Activated T-cell treated with anti-CD3 and anti-CD28 coated beads, Interleukin-2, amount 50 U/mL, for 72 hours (primary cell): Measurements from ENCODE around the gene THSD4. TPM values are rescaled to one million over a fixed set of nuclear protein-coding genes. Genes with fewer than 3 reads are reported as not detected.

Source experiments
- ATAC-seq, 2 donors: fragments of 150-1000 bp; cut with Tn5 transposase; replicated peaks in 1 of 2; 2 replicates each; pipeline ENCODE4 v1.10.0; 2021; ENCODE audit warnings: moderate library complexity in 2 of 2, mild to moderate bottlenecking in 1 of 2
- DNase-seq, 2 donors: peaks; one replicate each; pipeline ENCODE4 v3.0.0; 2021 to 2022; ENCODE audit warnings: mixed read lengths in 1 of 2
- H3K27ac Mint-ChIP-seq: one replicate; pipeline ENCODE4 v1.8.0; 2022; ENCODE audit warnings: mild to moderate bottlenecking, moderate library complexity, mixed read lengths
- H3K27me3 Mint-ChIP-seq: one replicate; pipeline ENCODE4 v1.8.0; 2022; ENCODE audit warnings: low read depth, mixed read lengths
- H3K36me3 Mint-ChIP-seq, 2 donors: one replicate each; pipeline ENCODE4 v1.8.0; 2022; ENCODE audit warnings: mixed read lengths in 2 of 2, mild to moderate bottlenecking in 1 of 2; ENCODE audit not compliant: insufficient read depth in 2 of 2
- H3K4me1 Mint-ChIP-seq: one replicate; pipeline ENCODE4 v1.8.0; 2022; ENCODE audit warnings: low read depth, mixed read lengths
- H3K4me3 Mint-ChIP-seq, 2 donors: one replicate each; pipeline ENCODE4 v1.8.0; 2022; ENCODE audit warnings: mild to moderate bottlenecking in 2 of 2, mixed read lengths in 2 of 2, moderate library complexity in 2 of 2
- H3K9me3 Mint-ChIP-seq, 2 donors: one replicate each; pipeline ENCODE4 v1.8.0; 2022; ENCODE audit warnings: mixed read lengths in 2 of 2
- total RNA-seq, 2 donors: library from RNA; stranded (reverse); gene quantifications; one replicate each; pipeline ENCODE4 v1.2.3, GENCODE V29; 2022

Gene THSD4
- total RNA-seq, 2 donors from 2014 or later: not detected

DNA sequence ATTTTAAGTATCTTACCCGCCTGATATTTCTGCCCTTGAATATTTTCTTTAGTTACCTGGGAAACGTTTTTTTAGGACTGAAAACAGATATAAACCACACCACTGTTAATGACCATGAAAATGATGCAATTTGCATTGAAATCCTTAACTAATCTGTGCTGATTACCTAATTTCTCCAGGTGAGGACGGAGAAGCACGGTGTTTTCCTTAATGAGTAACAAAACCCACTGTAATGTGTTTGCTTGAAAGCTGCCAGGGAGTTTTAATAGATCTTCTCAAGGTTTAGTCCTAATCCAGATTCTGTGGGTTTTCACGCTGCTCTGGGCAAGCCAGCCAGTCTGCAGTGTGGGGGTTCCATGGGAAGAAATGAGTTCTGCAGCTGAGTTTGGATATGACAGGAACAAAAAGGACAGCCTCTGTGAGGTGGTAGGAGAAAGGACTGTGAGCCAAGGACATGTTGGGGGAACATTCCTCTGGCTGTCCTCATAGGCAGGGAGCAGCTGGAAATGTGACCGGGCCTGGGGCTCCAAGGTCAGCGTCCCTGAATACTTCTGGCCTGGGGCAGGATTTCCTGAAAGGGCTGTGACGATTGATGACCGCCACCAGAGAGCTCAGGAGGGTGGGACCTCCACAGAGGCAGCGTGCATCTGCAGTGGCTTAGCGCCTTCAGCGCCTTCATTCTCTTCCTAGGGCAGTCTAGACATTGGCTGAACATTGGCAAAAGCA, 18.6 kb downstream of the THSD4 start:
- Mint-ChIP-seq H3K36me3 (no peaks in the 10 kb centered on the region), H3K9me3 (no peaks in the 10 kb centered on the region), H3K27ac (no peak overlapping the region), H3K27me3 (peaks cover 6% of the 10 kb centered on the region), H3K4me3 (no peak overlapping the region), H3K4me1 (no peaks in the 10 kb centered on the region)
- ATAC-seq: no peak
- no peak for DNase-seq

DNA sequence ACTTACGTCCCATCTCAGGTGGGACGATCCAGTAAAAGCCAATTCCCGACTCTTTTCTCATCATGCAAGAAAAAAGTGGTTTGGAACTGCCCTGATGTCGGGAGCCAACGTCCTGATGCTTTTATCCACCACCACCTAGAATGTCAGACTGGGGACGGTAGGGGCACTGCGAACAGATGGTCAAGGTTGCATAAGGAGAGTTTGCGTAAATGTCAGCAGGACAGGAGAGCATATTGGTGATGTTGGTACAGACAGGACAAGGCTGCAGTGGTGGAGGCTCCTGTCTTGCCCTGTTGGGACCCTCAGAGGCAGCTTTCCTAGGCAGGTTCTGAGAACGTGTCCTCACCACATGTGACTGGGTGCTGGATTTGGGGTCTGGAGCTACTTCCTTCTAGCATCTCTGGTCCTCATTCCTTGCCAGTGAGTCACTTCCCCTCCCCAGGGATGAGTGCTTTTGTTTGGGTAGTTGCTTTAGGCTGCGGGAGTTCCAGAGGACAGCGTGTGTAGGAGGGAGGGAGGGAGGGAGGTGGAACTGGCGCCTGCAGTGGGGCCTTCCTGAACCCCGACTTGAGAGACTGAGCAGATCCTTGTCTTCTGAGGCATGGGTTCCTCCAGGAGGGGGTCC, 21.0 kb downstream of the THSD4 start:
- Mint-ChIP-seq H3K27ac (no peak overlapping the region), H3K4me3 (no peak overlapping the region), H3K27me3 (peaks cover 13% of the 10 kb centered on the region), H3K36me3 (no peaks in the 10 kb centered on the region), H3K9me3 (no peaks in the 10 kb centered on the region), H3K4me1 (no peaks in the 10 kb centered on the region)
- DNase-seq (no peak), ATAC-seq (no peak)

DNA sequence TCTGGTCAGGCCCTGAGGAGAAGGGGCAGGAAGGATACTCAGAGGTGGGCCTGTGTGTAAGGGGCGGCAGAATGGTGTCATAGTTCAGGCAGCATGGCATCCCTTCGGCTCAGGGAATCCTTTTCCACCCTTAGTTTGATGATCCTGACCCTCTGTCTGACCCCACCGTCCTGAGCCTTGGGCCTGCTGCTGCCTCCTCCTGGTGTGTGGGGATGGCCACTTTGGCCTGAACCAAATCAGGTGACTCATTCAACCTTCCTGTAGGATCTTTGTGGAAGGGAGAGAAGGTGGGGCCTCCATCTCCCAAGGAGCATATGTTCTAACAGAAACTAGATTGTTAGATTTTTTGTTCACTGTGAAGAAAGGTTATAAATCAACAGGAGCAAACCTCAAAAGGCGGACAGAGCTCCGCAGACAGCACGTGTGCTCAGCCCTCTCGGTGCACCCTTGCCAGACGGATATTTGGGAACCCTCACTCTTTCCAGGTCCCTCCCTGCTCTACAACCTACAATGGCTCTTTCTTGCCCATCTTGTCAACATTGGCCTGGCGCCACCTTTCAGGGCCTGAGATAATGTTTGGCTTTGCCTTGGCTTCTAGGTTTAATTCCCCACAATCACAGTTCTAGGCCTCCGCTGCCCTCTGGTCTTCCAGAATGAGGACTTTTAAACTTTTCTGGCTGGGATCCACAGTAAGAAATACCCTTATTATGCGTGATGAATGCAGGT, 21.7 kb downstream of the THSD4 start:
- H3K27ac Mint-ChIP-seq: no peak overlapping the region
- no peak for ATAC-seq

DNA sequence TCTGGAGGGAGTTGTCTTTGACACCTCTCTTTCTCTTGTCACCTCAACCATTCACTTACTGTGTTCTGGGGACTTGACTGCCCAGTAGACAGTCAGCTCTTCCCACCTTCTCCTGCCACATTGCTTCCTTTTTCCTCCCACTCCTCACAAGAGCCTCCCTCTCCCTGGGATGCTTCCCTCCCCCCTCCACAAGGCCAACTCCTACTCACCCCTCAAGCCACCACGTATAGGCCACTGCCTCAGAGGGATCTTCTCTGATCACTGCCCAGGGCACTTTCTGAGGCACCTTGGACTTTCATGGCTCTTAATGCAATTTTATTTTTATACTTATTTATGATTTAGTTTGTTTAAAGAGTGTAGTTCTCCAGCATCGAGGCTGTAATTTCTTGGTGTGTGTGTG, 23.2 kb downstream of the THSD4 start:
- no peak for DNase-seq
- Mint-ChIP-seq H3K9me3 (no peaks in the 10 kb centered on the region), H3K36me3 (no peaks in the 10 kb centered on the region), H3K4me3 (no peak overlapping the region), H3K27me3 (peaks cover 13% of the 10 kb centered on the region), H3K4me1 (no peaks in the 10 kb centered on the region), H3K27ac (no peak overlapping the region)
- ATAC-seq: no peak

More for the DNA sequence above, 21.7 kb downstream of the THSD4 start:
- Mint-ChIP-seq H3K36me3 (no peaks in the 10 kb centered on the region), H3K4me3 (no peak overlapping the region), H3K27me3 (peaks cover 13% of the 10 kb centered on the region), H3K9me3 (no peaks in the 10 kb centered on the region), H3K4me1 (no peaks in the 10 kb centered on the region)
- DNase-seq: no peak

DNA sequence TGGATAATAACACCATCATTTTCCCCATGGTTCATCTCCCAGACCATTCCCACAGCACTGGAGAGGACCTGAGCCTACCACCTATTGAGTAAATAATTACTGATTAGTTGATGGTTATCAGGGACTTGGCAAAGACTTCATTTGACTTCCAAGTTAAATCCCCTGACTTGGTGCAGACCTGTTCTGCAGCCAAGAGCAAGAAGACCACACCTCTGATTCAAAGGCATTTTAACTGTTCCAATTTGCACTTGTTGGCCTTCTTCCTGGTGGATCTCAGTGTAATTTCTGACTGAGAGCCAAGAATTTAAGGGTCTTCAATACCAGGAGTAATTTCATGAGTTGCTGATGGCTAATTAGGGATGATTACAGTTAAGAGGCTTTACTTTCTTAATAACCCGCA, 24.0 kb downstream of the THSD4 start:
- DNase-seq: no peak
- Mint-ChIP-seq H3K4me1 (no peaks in the 10 kb centered on the region), H3K4me3 (no peak overlapping the region), H3K9me3 (no peaks in the 10 kb centered on the region), H3K27me3 (peaks cover 12% of the 10 kb centered on the region), H3K27ac (no peak overlapping the region), H3K36me3 (no peaks in the 10 kb centered on the region)
- ATAC-seq: no peak

DNA sequence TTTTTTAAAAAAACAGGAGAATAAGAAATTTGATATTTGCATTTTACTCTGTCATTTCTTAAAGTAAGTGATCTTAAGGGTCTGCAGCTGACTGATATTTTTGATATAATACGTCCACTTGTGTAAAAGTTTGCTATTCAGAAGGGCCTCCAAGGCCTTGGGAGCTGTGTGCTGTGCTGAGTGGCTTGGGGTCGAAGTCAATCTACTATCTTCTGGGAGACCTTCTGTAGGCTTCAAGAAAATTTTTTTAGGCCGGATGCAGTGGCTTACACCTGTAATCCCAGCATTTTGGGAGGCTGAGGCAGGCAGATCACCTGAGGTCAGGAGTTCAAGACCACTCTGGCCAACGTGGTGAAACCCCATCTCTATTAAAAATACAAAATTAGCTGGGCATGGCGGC, 26.3 kb downstream of the THSD4 start:
- no peak overlapping the region for H3K27ac Mint-ChIP-seq
- no peaks in the 10 kb centered on the region for H3K36me3 Mint-ChIP-seq
- H3K9me3 Mint-ChIP-seq: no peaks in the 10 kb centered on the region
- peaks cover 24% of the 10 kb centered on the region for H3K27me3 Mint-ChIP-seq
- no peak overlapping the region for H3K4me3 Mint-ChIP-seq
- ATAC-seq (no peak), DNase-seq (no peak)
- H3K4me1 Mint-ChIP-seq: no peaks in the 10 kb centered on the region

DNA sequence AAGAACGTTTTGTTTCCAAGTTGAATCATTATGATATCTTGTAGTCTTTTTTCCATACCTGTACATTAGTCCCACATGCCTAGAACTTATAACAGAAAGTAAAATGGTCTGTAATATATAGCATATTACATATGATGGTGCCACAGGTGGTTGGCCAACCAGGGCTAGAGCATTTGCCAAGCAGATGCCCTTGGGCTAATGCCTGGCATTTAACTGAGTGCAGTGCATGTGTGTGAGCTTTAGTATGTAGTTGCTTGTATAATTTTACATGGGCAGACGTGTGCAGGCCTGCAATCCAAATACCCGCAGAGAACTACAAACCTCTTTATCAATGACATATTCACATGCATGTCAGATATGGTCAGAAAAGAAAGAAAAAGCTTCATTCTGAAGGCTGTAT, 27.5 kb downstream of the THSD4 start:
- ATAC-seq (no peak), DNase-seq (no peak)
- H3K36me3 Mint-ChIP-seq: peaks cover 0 to 1% of the 10 kb centered on the region in 2 donors
- H3K27me3 Mint-ChIP-seq: peaks cover 31% of the 10 kb centered on the region
- no peak overlapping the region for H3K27ac Mint-ChIP-seq
- no peaks in the 10 kb centered on the region for H3K4me1 Mint-ChIP-seq
- no peaks in the 10 kb centered on the region for H3K9me3 Mint-ChIP-seq
- no peak overlapping the region for H3K4me3 Mint-ChIP-seq

DNA sequence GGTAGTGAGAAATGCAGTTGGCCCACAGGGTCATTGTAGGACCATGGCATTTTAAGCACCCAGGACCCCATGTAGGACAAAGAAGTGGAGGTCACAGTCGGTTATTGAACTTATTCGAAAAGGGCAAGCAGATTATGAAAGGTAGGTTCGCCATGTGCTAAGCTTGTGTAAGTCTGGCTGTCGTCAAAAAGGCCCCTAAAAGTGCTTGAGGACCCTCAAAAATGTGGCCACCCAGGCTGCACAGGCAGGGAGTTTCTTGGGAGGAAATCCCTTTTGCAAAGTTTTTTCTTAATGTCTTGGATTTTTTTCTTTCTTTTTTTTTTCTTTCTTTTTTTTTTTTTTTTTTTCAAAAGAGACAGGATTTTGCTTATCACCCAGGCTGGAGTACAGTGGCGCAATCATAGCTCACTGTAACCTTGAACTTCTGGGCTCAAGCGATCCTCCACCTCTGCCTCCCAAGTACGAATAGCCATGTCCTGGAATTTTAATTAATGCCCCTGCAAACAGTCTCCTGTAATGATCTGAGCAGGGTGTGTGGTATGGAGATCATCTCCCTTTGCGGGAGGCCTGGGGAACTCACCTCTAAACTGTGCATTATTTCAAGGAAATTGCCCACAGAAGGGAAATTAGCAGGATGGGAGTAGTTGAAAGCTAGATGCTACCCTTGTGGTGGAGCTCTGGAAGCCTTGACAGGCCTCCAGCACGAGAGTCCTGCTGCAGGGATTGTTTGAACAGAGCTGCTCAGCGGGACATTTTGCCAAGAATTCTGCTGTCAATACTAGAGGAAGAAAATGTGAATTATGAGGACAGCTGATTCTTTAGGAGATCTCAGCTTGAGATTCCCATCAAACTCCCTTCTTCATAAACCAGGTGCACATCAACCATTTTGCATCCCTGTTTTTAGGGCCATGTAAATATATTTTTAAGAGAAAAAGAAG, 28.4 kb downstream of the THSD4 start:
- no peak for DNase-seq
- Mint-ChIP-seq H3K9me3 (no peaks in the 10 kb centered on the region), H3K4me1 (no peaks in the 10 kb centered on the region), H3K4me3 (no peak overlapping the region), H3K36me3 (peaks cover 0 to 1% of the 10 kb centered on the region in 2 donors), H3K27me3 (peaks cover 31% of the 10 kb centered on the region), H3K27ac (no peak overlapping the region)
- no peak for ATAC-seq

DNA sequence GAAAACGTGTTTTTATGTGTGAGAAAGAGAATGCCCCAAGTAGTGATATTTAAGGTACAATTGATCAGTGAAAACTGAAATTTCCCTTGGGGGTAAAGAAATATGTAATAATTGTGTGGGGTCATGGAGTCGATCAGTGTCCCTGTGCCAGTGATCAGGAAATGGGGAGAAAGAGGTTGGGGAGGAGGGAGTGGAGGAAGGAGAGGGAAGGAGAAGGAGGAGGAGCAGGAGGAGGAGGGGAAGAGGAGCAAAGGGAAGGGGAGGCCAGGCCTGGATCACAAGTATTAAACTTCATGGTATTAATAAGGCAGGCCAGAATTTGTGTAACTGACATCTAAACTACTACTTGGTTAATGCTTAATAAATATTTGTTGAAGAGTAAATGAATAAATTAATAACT, 30.4 kb downstream of the THSD4 start:
- Mint-ChIP-seq H3K36me3 (peaks cover 0 to 1% of the 10 kb centered on the region in 2 donors), H3K27me3 (peaks cover 28% of the 10 kb centered on the region), H3K27ac (no peak overlapping the region), H3K4me3 (no peak overlapping the region), H3K9me3 (no peaks in the 10 kb centered on the region), H3K4me1 (no peaks in the 10 kb centered on the region)
- DNase-seq (no peak), ATAC-seq (no peak)

DNA sequence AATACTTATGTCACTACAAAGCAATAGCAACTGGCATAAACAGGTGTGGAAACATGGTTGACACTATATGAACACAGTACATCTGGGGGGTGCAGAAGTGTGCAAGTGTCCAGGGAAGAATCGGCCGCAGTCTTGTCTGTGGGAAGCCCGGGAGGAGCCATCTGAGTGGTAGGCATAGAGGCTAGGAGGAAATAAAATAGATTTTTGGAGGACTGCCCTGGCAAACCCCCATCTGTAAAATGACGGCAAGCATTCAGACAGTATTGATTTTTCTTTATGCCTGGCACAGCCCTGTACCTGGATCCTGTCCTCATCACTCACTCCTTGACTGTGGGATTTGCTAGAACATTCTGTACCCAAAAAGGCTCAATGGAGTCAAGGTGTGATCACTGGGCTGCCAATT, 31.3 kb downstream of the THSD4 start:
- Mint-ChIP-seq H3K4me3 (no peak overlapping the region), H3K9me3 (no peaks in the 10 kb centered on the region), H3K27me3 (peaks cover 28% of the 10 kb centered on the region), H3K27ac (no peak overlapping the region), H3K4me1 (no peaks in the 10 kb centered on the region), H3K36me3 (peaks cover 0 to 1% of the 10 kb centered on the region in 2 donors)
- DNase-seq (no peak), ATAC-seq (no peak)

DNA sequence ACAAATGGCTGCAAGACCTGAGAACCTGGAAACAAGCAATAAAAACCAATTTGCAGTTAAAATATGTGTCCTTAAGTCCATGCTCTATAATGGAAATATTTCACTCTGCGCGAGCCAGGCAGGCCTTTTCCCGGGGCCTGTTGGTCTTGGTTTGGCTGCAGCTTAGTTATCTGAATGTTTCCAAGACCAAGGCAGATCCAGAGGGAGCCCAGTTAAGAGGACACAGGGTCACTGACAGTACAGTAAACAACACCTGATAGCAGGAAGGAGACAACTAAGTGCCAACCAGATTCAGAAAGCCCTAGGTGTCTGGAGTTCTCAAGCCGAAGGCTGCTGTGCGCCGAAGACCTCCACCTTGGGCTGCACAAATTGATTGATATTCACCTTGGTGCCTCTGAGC, 32.8 kb downstream of the THSD4 start:
- DNase-seq: no peak

DNA sequence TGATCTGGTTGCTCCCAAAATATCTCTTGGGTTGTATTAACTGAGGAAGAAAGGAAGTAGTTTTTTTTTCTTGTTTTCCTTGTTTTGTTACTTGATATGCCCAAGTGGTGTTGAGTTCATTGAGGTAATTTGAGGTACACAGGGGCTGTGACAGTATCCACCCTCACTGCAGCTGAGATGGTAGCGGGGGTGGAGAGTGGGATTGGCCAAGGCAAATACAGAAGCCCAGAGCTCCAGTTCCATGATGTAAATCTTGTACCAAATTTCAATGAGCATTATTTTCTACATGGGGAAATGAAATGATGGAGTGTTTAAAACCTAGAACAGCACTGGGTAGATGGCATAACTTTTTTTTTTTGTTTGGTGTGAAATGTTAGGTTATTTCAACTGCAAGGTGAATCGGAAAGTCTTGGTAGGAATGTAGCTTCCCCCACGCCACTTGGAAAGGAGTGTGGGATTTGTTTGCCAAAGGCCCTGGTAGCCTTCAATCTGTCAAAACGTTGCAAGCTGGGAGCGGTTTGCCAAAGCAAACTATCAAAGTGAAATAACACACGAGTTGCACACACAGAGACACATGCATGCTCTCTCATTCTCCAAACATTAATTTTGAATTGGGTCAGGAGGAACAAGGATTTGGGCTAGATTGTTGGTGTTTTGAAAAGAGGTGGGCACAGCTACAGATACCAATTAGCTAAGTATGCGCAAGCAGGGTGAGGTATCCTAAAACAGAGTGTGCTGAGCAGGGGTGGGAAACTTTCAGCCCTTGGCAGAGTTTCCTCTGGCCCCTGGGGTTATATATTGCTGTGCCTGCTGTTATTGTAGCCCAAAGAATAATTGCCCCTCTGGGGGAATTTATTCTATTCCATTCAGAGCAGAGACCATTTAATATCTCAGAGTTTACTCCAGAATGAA, 34.6 kb downstream of the THSD4 start:
- peaks cover 0 to 1% of the 10 kb centered on the region in 2 donors for H3K36me3 Mint-ChIP-seq
- H3K27ac Mint-ChIP-seq: no peak overlapping the region
- H3K9me3 Mint-ChIP-seq: no peaks in the 10 kb centered on the region
- no peak overlapping the region for H3K4me3 Mint-ChIP-seq
- ATAC-seq (no peak), DNase-seq (no peak)
- peaks cover 16% of the 10 kb centered on the region for H3K27me3 Mint-ChIP-seq
- H3K4me1 Mint-ChIP-seq: no peaks in the 10 kb centered on the region

More for the DNA sequence above, 32.8 kb downstream of the THSD4 start:
- no peak for ATAC-seq
- Mint-ChIP-seq H3K36me3 (peaks cover 0 to 1% of the 10 kb centered on the region in 2 donors), H3K27ac (no peak overlapping the region), H3K27me3 (peaks cover 28% of the 10 kb centered on the region), H3K4me3 (no peak overlapping the region), H3K9me3 (no peaks in the 10 kb centered on the region), H3K4me1 (no peaks in the 10 kb centered on the region)
